Thyroid gland (tissue), 4 donors: ENCODE data around the gene TMEM130.

Experiments
- POLR2A ChIP-seq, 2 donors: fragments of 450-650 bp; IDR thresholded peaks; one replicate each; pipeline ENCODE4 v1.6.1; 2017; ENCODE audit warnings: antibody characterized with exemption in 2 of 2, mild to moderate bottlenecking in 2 of 2, moderate library complexity in 1 of 2
- TF ChIP-seq, protein P1 (sequence below), 6 experiments: fragments of 200-600 bp in 3 of 6; fragments of 450-650 bp in 3 of 6; sonication (generic) in 3 of 6; IDR thresholded peaks; one replicate each; pipeline ENCODE4 v1.5.1; 2016 to 2019; ENCODE audit warnings: antibody characterized with exemption in 6 of 6, mild to moderate bottlenecking in 2 of 6, inconsistent platforms in 1 of 6, moderate library complexity in 1 of 6

DNA sequence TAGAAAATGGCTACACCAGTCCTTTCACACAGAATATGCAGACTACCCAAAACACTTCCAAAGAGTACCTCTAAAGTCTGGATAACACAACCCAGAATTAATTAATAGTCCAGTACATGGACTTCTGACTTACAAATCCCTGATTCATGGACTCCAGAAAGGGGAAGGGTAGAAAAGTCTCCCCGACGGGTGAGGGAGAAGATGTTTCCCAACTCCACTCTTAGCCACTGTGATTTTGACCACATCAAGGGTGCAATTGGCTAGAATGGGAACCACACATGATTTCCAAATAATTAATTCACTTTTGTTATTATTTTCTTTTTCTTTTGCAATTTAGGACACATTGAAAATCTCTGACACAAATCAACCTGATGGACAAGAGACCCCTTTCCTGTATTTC, 1.4 kb downstream of the TMEM130 start:
- TF ChIP-seq, protein P1, sequence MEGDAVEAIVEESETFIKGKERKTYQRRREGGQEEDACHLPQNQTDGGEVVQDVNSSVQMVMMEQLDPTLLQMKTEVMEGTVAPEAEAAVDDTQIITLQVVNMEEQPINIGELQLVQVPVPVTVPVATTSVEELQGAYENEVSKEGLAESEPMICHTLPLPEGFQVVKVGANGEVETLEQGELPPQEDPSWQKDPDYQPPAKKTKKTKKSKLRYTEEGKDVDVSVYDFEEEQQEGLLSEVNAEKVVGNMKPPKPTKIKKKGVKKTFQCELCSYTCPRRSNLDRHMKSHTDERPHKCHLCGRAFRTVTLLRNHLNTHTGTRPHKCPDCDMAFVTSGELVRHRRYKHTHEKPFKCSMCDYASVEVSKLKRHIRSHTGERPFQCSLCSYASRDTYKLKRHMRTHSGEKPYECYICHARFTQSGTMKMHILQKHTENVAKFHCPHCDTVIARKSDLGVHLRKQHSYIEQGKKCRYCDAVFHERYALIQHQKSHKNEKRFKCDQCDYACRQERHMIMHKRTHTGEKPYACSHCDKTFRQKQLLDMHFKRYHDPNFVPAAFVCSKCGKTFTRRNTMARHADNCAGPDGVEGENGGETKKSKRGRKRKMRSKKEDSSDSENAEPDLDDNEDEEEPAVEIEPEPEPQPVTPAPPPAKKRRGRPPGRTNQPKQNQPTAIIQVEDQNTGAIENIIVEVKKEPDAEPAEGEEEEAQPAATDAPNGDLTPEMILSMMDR (IDR thresholded peaks at IDR 0.05) = no peak
- no peak for TF ChIP-seq POLR2A (IDR thresholded peaks at IDR 0.05)
